A549 (cell line): ENCODE measurements around the gene SH2D4B. TPM values are rescaled to one million over a fixed set of nuclear protein-coding genes. Genes with fewer than 3 reads are reported as not detected.

Source experiments
- ATAC-seq, 2 experiments: fragments of 200-7000 bp in 1 of 2; fragments of >200 bp in 1 of 2; cut with Nextera tagmentation in 1 of 2; cut with Tn5 transposase in 1 of 2; 3 replicates each; pipeline versions ENCODE4 v1.8.0 to v1.9.1; 2018 to 2020; ENCODE audit warnings: mild to moderate bottlenecking in 1 of 2, moderate library complexity in 1 of 2
- CTCF ChIA-PET: fragments of 300-600 bp; sonication (Branson Sonifier 250); formaldehyde crosslinking; extraction: SDS; loops from one replicate; lab custom pipeline; 2021; ENCODE audit warnings: antibody characterized with exemption, inconsistent platforms; lab: Yijun Ruan, JAX
- POLR2A ChIA-PET: fragments of 350-600 bp; formaldehyde crosslinking; extraction: SDS; loops from one replicate; lab custom pipeline; 2021; ENCODE audit warnings: antibody characterized with exemption, inconsistent platforms; lab: Yijun Ruan, JAX
- DNase-seq, 2 experiments: peaks; one replicate each; pipeline versions ENCODE4 v3.0.0 to v3.0.0-alpha.2; 2011 to 2016; ENCODE audit warnings: low read depth in 1 of 2, low spot score in 1 of 2
- FAIRE-seq: peaks from 2 replicates; lab custom pipeline; 2011; peaks lifted over from hg19 to GRCh38; lab: Jason Lieb, UNC
- H3K27ac ChIP-seq, 2 experiments: fragments of >200 bp; sonication (Bioruptor Twin); formaldehyde crosslinking; 3 replicates each; pipeline ENCODE4 v1.5.1; 2016 to 2017
- H3K4me1 ChIP-seq: fragments of >200 bp; sonication (Bioruptor Twin); formaldehyde crosslinking; 3 replicates; pipeline ENCODE4 v1.6.1; 2016
- H3K4me2 ChIP-seq: fragments of >200 bp; sonication (Bioruptor Twin); formaldehyde crosslinking; 3 replicates; pipeline ENCODE4 v1.6.1; 2016
- H3K4me3 ChIP-seq: fragments of >200 bp; sonication (Bioruptor Twin); formaldehyde crosslinking; 3 replicates; pipeline ENCODE4 v1.5.1; 2016
- H3K9me3 ChIP-seq: fragments of >200 bp; sonication (Bioruptor Twin); formaldehyde crosslinking; 3 replicates; pipeline ENCODE4 v1.6.1; 2016
- CEBPB ChIP-seq, 2 experiments: fragments of >200 bp in 1 of 2; sonication (Bioruptor Twin) in 1 of 2; formaldehyde crosslinking in 1 of 2; IDR thresholded peaks; 2 replicates each; pipeline ENCODE4 v1.6.1; 2012 to 2016
- EHF ChIP-seq: fragments of 250-450 bp; sonication (Bioruptor Pico); IDR thresholded peaks from 2 replicates; pipeline ENCODE4 v1.5.0; 2020; ENCODE audit warnings: mild to moderate bottlenecking
- EHMT2 ChIP-seq: fragments of 200-600 bp; sonication (generic); IDR thresholded peaks from 2 replicates; pipeline ENCODE4 v1.6.1; 2016; ENCODE audit warnings: antibody characterized with exemption, low read depth, mild to moderate bottlenecking, moderate library complexity
- EP300 ChIP-seq, 2 experiments: fragments of >200 bp; sonication (Bioruptor Twin); formaldehyde crosslinking; IDR thresholded peaks; 2 replicates in 1 of 2; 3 replicates in 1 of 2; pipeline ENCODE4 v1.6.1; 2016 to 2017
- FOSB ChIP-seq: fragments of 250-450 bp; sonication (Bioruptor Pico); IDR thresholded peaks from 2 replicates; pipeline ENCODE4 v1.5.0; 2020; ENCODE audit warnings: mild to moderate bottlenecking, moderate library complexity
- FOSL2 ChIP-seq, 2 experiments: fragments of 450-650 bp in 1 of 2; fragments of >200 bp in 1 of 2; sonication (Bioruptor Twin) in 1 of 2; formaldehyde crosslinking; IDR thresholded peaks; 2 replicates each; pipeline versions ENCODE4 v1.5.0 to v1.6.1; 2016 to 2020; ENCODE audit warnings: mild to moderate bottlenecking in 1 of 2, moderate library complexity in 1 of 2
- HEYL ChIP-seq: fragments of 250-450 bp; sonication (Bioruptor Pico); IDR thresholded peaks from 2 replicates; pipeline ENCODE4 v1.8.0; 2021; ENCODE audit warnings: mild to moderate bottlenecking, moderate library complexity
- HOXA7 ChIP-seq: fragments of 250-450 bp; sonication (Bioruptor Pico); IDR thresholded peaks from 2 replicates; pipeline ENCODE4 v1.5.0; 2020; ENCODE audit warnings: mild to moderate bottlenecking, moderate library complexity
- HOXB5 ChIP-seq: fragments of 250-450 bp; sonication (Bioruptor Pico); IDR thresholded peaks from 2 replicates; pipeline ENCODE4 v1.5.0; 2020; ENCODE audit warnings: mild to moderate bottlenecking, moderate library complexity
- JUN ChIP-seq, 2 experiments: fragments of >200 bp; sonication (Bioruptor Twin); formaldehyde crosslinking; IDR thresholded peaks; 2 replicates in 1 of 2; 3 replicates in 1 of 2; pipeline ENCODE4 v1.6.1; 2016 to 2017
- JUNB ChIP-seq: fragments of >200 bp; sonication (Bioruptor Twin); formaldehyde crosslinking; IDR thresholded peaks from 2 replicates; pipeline ENCODE4 v1.6.1; 2016
- MAFK ChIP-seq: fragments of 450-650 bp; IDR thresholded peaks from 2 replicates; pipeline ENCODE4 v1.6.1; 2014; ENCODE audit not compliant: partially characterized antibody
- MYC ChIP-seq: IDR thresholded peaks from 2 replicates; pipeline ENCODE4 v1.6.1; 2012; ENCODE audit warnings: mild to moderate bottlenecking, inconsistent platforms, low read length, improper control_type of control experiment, borderline replicate concordance
- NPAS2 ChIP-seq: fragments of 250-450 bp; sonication (Bioruptor Pico); IDR thresholded peaks from 2 replicates; pipeline ENCODE4 v1.8.0; 2022; ENCODE audit warnings: mild to moderate bottlenecking, moderate library complexity, borderline replicate concordance
- NR3C1 ChIP-seq: fragments of >200 bp; sonication (Bioruptor Twin); formaldehyde crosslinking; IDR thresholded peaks from 3 replicates; pipeline ENCODE4 v1.6.1; 2017
- RARB ChIP-seq: fragments of 250-450 bp; sonication (Bioruptor Pico); IDR thresholded peaks from 2 replicates; pipeline ENCODE4 v1.8.0; 2021; ENCODE audit warnings: mild to moderate bottlenecking, moderate library complexity
- RFX5 ChIP-seq: fragments of 450-650 bp; IDR thresholded peaks from 2 replicates; pipeline ENCODE4 v1.7.1; 2014; ENCODE audit warnings: antibody characterized with exemption, mild to moderate bottlenecking, moderate library complexity
- SREBF2 ChIP-seq: fragments of 450-650 bp; IDR thresholded peaks from 2 replicates; pipeline ENCODE4 v1.6.1; 2014; ENCODE audit warnings: mild to moderate bottlenecking, moderate library complexity
- ZNF302 ChIP-seq: fragments of 250-450 bp; sonication (Bioruptor Pico); IDR thresholded peaks from 2 replicates; pipeline ENCODE4 v1.9.0; 2021; ENCODE audit warnings: inconsistent platforms, mild to moderate bottlenecking, moderate library complexity
- WGBS: methylation state at CpG from one replicate; pipeline ENCODE4 v1.1.6; 2017; ENCODE audit errors: missing lambda C conversion rate; 5-methylcytosine and 5-hydroxymethylcytosine counted together
- polyA plus RNA-seq, 4 experiments: library from polyadenylated mRNA; depleted of rRNA in 3 of 4; stranded (reverse); fragments of >200 nt; fragmentation: RNase III in 1 of 4; extraction: RNeasy Plus Mini Kit Qiagen cat#74134 plus additional on column Dnase treatment in 1 of 4; gene quantifications; 2 replicates in 3 of 4; 3 replicates in 1 of 4; pipeline ENCODE4 v1.2.3, GENCODE V29; 2011 to 2017
- TF ChIP-seq, protein P1 (sequence below): fragments of 150-350 bp; IDR thresholded peaks from 2 replicates; pipeline ENCODE4 v1.6.1; 2014; ENCODE audit warnings: low read depth, mild to moderate bottlenecking, low read length
- TF ChIP-seq, protein P2 (sequence below): IDR thresholded peaks from 2 replicates; pipeline ENCODE4 v1.6.1; 2012
- TF ChIP-seq, protein P3 (sequence below): IDR thresholded peaks from 2 replicates; pipeline ENCODE4 v1.6.1; 2012; ENCODE audit warnings: low read depth, borderline replicate concordance
- TF ChIP-seq, protein P4 (sequence below): fragments of 250-450 bp; sonication (Bioruptor Pico); IDR thresholded peaks from 2 replicates; pipeline ENCODE4 v1.5.0; 2021; ENCODE audit warnings: mild to moderate bottlenecking, moderate library complexity, borderline replicate concordance

SH2D4B gene
- polyA plus RNA-seq, 2 of the 4 experiments (the other 2 are of a cell fraction): 0.01 to 0.12 TPM

DNA sequence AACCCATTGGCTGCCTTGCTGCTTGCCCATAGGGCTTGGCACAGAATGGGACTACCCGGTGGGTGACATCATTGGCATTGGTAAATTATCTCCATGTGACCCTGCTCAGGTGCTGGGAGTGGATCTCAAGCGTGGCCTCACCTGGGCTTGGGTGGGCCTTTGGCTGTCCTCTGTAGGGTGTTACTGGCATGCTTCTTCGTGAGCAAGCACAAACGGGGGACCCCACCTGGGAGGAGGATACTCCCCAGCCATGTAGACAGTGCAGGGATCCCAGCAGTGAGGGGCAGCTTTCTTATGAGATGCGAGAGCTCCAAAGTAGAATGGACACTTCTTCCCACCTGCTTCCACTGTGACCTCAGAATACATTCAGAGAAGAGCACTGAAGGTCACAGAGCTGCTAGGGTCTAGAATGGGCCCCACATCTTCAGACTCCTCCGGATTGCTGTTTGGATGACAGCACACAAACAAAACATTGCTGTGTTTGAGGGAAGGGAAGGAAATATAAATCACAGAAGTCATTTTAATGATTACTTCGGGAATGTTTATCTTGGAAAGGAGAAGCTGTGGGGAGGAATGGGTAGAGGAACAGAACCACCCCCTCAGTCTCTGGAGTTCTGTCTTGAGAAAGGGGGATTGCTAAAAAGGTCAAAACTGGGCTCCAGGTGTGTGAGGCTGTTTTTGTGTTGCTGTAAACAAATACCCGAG is 75.9 kb downstream of the SH2D4B start:
- ATAC-seq (no peak), FAIRE-seq (no peak), DNase-seq (no peak)
- Histone ChIP-seq H3K4me2 (no peak overlapping the region), H3K4me3 (no peak overlapping the region), H3K4me1 (no peaks in the 10 kb centered on the region), H3K27ac (no peak overlapping the region), H3K9me3 (no peaks in the 10 kb centered on the region)
- 38% methylated on average over 7 of the region's 8 CpGs for WGBS
- no peak for TF ChIP-seq ZNF302
- TF ChIP-seq, protein P1, sequence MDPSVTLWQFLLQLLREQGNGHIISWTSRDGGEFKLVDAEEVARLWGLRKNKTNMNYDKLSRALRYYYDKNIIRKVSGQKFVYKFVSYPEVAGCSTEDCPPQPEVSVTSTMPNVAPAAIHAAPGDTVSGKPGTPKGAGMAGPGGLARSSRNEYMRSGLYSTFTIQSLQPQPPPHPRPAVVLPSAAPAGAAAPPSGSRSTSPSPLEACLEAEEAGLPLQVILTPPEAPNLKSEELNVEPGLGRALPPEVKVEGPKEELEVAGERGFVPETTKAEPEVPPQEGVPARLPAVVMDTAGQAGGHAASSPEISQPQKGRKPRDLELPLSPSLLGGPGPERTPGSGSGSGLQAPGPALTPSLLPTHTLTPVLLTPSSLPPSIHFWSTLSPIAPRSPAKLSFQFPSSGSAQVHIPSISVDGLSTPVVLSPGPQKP: no peak
- no peak for TF ChIP-seq NR3C1
- TF ChIP-seq EP300 (IDR thresholded peaks at IDR 0.05): no peak
- no peak for TF ChIP-seq FOSB
- no peak for TF ChIP-seq EHMT2
- TF ChIP-seq HOXB5 (CRISPR knock-in tag): no peak
- TF ChIP-seq HEYL (CRISPR knock-in tag): no peak
- TF ChIP-seq RFX5: no peak
- TF ChIP-seq FOSL2 (IDR thresholded peaks at IDR 0.05): no peak
- TF ChIP-seq FOSL2 (CRISPR knock-in tag; IDR thresholded peaks at IDR 0.05): no peak
- ChIA-PET CTCF (no interaction called here), POLR2A (no interaction called here)

DNA sequence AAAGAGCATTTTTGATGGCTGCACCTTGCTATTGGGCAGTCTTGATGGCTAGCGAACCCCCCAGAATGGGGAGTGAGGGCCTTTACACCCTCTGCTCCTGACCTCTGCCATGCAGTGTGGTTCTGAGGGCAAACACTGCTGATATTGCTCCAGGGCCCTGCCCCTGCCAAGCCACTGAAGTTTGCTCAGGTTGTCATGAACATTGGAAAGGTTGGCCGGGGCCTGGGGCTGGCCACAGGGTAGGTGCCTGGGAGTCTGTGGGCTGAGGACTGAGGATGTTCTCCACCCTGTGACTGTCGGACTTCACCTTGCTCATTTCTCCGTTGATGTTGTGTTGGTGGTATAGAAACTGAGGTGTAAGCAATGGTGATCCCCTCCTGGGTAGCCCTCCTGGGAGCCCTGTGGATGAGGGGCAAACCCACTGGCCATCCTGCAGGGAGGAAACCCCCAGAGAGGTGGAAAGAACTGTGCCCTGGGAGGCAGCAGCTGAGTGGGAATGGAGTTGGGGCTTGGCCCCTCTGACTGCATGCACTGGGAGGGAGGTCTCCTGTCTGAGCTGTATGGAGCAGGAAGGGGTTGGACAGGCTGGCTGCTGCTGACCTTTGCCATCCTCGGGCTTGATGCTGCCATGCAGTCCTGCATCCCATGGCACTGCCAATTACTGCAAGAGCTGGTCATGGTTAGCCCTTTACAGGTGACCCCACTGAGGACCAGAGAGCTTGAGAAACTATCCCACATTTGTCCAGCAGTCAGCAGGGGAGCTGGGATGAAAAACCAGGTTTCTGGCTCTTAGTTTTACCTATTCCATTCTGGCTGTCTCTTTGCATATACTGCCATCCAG is 77.1 kb downstream of the SH2D4B start:
- Histone ChIP-seq H3K9me3 (no peaks in the 10 kb centered on the region), H3K4me2 (no peak overlapping the region), H3K4me1 (no peaks in the 10 kb centered on the region), H3K4me3 (no peak overlapping the region), H3K27ac (no peak overlapping the region)
- peak in 1 of 2 experiments; percentile 28; a peak in 1 of 6 replicates for ATAC-seq
- DNase-seq: no peak
- TF ChIP-seq EHMT2: no peak
- no peak for TF ChIP-seq SREBF2
- no peak for TF ChIP-seq JUNB
- no peak for TF ChIP-seq MAFK
- POLR2A ChIA-PET: no interaction called here
- WGBS: 33% methylated on average over 5 of the region's 5 CpGs
- FAIRE-seq: no peak
- CTCF ChIA-PET: no interaction called here

DNA sequence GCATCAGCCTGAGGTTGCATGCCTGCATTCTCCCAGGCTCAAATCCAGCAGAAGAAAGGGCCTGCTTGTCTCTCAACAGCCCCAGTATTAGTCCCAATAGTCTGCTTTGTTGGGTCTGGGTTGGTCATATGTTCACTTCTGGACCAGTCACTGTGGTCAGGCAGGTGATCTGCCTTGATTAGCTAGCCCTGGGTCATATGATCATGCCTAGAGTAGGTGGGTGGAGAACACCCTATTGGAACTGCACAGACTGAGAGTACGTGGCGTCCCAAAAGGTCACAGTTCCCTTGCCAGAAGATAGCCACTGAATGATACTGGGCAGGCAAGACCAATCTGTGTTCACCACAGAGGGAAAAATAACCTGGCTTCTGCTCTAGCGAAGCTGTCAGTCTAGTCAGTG is 80.1 kb downstream of the SH2D4B start:
- DNase-seq (no peak), ATAC-seq (no peak), FAIRE-seq (no peak)
- TF ChIP-seq NPAS2 (CRISPR knock-in tag) (no peak), EHMT2 (no peak), MYC (no peak), CEBPB (IDR thresholded peaks at IDR 0.05) (no peak), HOXA7 (no peak), RARB (CRISPR knock-in tag) (no peak), HEYL (CRISPR knock-in tag) (no peak), JUN (IDR thresholded peaks at IDR 0.05) (no peak), EHF (CRISPR knock-in tag) (no peak)
- TF ChIP-seq, protein P2, sequence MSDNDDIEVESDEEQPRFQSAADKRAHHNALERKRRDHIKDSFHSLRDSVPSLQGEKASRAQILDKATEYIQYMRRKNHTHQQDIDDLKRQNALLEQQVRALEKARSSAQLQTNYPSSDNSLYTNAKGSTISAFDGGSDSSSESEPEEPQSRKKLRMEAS: no peak
- TF ChIP-seq, protein P3, sequence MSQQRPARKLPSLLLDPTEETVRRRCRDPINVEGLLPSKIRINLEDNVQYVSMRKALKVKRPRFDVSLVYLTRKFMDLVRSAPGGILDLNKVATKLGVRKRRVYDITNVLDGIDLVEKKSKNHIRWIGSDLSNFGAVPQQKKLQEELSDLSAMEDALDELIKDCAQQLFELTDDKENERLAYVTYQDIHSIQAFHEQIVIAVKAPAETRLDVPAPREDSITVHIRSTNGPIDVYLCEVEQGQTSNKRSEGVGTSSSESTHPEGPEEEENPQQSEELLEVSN: no peak
- TF ChIP-seq, protein P4, sequence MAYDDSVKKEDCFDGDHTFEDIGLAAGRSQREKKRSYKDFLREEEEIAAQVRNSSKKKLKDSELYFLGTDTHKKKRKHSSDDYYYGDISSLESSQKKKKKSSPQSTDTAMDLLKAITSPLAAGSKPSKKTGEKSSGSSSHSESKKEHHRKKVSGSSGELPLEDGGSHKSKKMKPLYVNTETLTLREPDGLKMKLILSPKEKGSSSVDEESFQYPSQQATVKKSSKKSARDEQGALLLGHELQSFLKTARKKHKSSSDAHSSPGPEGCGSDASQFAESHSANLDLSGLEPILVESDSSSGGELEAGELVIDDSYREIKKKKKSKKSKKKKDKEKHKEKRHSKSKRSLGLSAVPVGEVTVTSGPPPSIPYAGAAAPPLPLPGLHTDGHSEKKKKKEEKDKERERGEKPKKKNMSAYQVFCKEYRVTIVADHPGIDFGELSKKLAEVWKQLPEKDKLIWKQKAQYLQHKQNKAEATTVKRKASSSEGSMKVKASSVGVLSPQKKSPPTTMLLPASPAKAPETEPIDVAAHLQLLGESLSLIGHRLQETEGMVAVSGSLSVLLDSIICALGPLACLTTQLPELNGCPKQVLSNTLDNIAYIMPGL: no peak
- Histone ChIP-seq H3K9me3 (no peaks in the 10 kb centered on the region), H3K4me2 (no peak overlapping the region), H3K27ac (no peak overlapping the region), H3K4me3 (no peak overlapping the region), H3K4me1 (no peaks in the 10 kb centered on the region)
- ChIA-PET POLR2A (no interaction called here), CTCF (interaction anchor here (2.0 kb wide), 1 partner anchor 22 kb away, joined by 9 read pairs; no protein-coding TSS in a partner anchor)
- 57% methylated on average over 3 of the region's 3 CpGs for WGBS
